ENCODE data around the gene RRAD. TPM values are rescaled to one million over a fixed set of nuclear protein-coding genes. Genes with fewer than 3 reads are reported as not detected.
"Not testable (repeated sequence)": the region's sequence is repeated elsewhere in the genome, so short reads cannot be mapped to it uniquely, and the experiment has no call there.

RRAD gene
- total RNA-seq, 1 experiment from 2014 or later, result not detected

DNA sequence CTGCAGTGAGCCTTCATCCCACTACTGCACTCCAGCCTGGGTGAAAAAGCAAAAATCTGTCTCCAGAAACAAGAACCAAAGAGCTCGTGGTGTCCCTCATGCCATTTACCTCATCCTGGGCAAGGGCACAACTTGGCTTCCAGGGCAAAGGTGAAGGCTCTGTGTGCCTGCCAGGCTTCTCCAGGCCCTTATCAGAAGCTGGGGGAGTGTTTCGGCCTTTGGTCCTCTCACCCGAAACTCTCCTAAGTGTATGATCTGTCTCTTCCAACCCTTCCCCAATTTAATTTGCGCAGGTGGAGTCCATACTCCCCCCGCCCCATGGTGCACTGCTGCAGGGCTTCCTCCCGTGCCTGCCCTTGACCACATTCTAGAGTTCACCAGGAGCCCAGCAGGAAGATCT lies 11.1 kb upstream of the RRAD start:
- in situ Hi-C loops (cut with HindIII; ENCODE audit: low sequenced_read_pairs), result no loop called here
- no peak for DNase-seq (ENCODE audit: low spot score)

DNA sequence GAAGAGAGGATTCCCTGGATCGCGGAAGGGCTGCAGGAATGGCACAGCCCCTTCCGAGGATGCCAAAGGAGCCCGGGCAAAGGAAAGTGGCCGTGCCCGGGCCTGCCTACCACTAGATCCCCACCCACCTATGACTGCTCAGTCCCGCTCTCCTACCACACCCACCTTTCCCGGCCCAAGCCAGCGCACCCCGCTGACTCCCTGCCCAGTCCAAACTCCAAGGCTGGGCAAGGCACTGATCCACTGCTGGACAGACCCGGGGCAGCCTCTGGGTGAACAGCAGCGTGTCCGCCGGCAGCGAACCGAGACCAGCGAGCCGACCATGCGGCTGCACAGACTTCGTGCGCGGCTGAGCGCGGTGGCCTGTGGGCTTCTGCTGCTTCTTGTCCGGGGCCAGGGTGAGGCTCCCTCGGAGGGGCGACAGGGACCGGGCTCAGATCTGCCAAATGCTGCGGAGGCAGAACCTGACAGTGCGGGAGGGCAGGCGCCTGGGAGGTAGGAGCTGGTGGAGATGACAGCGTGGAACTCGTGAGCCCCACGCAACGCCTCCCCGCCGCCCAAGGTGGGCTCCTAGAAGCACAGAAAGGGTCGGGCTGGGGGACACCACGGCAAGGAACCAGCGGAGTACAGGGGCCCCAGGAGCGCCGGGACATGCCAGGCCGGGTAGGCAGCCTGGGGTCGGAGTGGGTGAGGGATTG lies 10.1 kb upstream of the RRAD start, which contains the start of gene CES2:
Gene CES2, plus strand, starts transcription at position 203 of the 698 bp plus-strand sequence. Its CDS starts 120 bp downstream, at position 323.
- DNase-seq (ENCODE audit: low spot score), result peak; percentile 14
- in situ Hi-C loops (cut with HindIII; ENCODE audit: low sequenced_read_pairs), result no loop called here

GRCh38 chr16:66934839-66935313 lies 9.5 kb upstream of the RRAD start:
- in situ Hi-C loops (cut with HindIII; ENCODE audit: low sequenced_read_pairs); DNase-seq (ENCODE audit: low spot score): not testable (repeated sequence)

GRCh38 chr16:66934138-66934838 lies 9.0 kb upstream of the RRAD start, which contains the start of gene CIAO2B:
Gene CIAO2B, minus strand, starts transcription at chr16:66934402. Its CDS starts 38 bp downstream, at chr16:66934364.
- peak; percentile 82 for DNase-seq (ENCODE audit: low spot score)
- in situ Hi-C loops (cut with HindIII; ENCODE audit: low sequenced_read_pairs), result no loop called here

- DNase-seq (ENCODE audit: low spot score), result no peak
- in situ Hi-C loops (cut with HindIII; ENCODE audit: low sequenced_read_pairs), result no loop called here
These were observed 8.4 kb upstream of the RRAD start for GRCh38 chr16:66933776-66934137.

GRCh38 chr16:66932076-66932475 lies 6.7 kb upstream of the RRAD start:
- in situ Hi-C loops (cut with HindIII; ENCODE audit: low sequenced_read_pairs), result no loop called here
- no peak for DNase-seq (ENCODE audit: low spot score)

DNA sequence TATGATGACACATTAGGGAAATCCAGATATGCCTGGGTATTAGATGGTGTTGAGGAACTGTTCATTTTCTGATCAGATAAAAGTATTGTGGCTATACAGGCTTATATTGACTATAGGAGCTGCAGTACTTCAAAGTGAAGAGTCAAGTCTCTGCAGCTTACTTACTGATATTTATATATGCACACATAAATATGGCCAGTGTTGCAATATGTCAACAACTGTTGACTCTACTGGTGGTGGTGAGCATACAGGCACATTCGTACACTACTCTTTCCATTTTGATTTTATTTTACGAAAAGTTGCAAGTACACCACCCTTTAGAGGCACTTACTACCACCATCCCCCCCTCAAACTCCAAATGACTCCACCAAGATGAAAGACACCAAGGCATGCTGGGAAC lies 6.3 kb upstream of the RRAD start:
- in situ Hi-C loops (cut with HindIII; ENCODE audit: low sequenced_read_pairs), result no loop called here

GRCh38 chr16:66930189-66930588 lies 4.9 kb upstream of the RRAD start:
- in situ Hi-C loops (cut with HindIII; ENCODE audit: low sequenced_read_pairs), result no loop called here
- DNase-seq (ENCODE audit: low spot score), result no peak

More for the DNA sequence above, 6.3 kb upstream of the RRAD start:
- no peak for DNase-seq (ENCODE audit: low spot score)

- DNase-seq (ENCODE audit: low spot score), result peak; percentile 33
- in situ Hi-C loops (cut with HindIII; ENCODE audit: low sequenced_read_pairs), result no loop called here
These were observed 3.5 kb upstream of the RRAD start for GRCh38 chr16:66928702-66929388.

DNA sequence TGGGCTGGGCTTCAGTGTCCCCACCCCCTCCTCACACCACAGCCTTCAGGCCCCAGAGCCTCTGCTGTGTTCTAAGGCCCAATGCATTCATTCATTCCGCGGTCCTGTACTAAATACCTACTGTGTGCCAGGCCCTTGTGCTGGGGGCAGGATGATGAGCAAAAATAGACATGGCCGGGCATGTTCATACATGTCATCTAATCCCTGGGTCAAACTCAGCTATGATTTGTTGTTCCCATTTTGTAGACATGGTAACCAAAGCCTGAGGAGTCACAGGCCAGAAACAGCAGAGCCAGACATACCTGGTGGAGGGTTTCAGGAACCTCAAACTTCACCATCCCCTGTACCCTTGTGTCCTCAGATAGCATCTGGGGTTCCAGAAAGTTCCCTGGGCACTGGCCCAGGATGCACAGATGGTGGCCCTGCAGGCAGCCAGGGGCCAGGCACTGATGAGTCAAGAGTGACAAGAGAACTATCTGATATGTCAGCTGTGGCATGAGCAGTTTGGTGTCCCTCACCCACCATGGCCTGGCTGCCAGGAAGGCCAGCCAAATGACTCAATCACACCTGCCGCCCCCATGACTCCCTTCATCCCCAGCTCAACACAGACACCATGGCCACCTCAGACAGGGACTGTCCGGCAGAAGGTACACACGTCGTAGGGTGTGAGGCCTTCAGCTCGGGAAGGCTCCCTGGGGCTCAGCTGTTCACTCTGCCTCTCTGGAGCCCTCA lies 2.7 kb upstream of the RRAD start:
- DNase-seq (ENCODE audit: low spot score), result peak; percentile 42
- in situ Hi-C loops (cut with HindIII; ENCODE audit: low sequenced_read_pairs), result no loop called here

GRCh38 chr16:66926961-66927436 lies 1.7 kb upstream of the RRAD start:
- DNase-seq (ENCODE audit: low spot score), result no peak
- in situ Hi-C loops (cut with HindIII; ENCODE audit: low sequenced_read_pairs), result no loop called here

- peak; percentile 34 for DNase-seq (ENCODE audit: low spot score)
- in situ Hi-C loops (cut with HindIII; ENCODE audit: low sequenced_read_pairs), result no loop called here
These were observed 1.0 kb upstream of the RRAD start for GRCh38 chr16:66926171-66926947.

DNA sequence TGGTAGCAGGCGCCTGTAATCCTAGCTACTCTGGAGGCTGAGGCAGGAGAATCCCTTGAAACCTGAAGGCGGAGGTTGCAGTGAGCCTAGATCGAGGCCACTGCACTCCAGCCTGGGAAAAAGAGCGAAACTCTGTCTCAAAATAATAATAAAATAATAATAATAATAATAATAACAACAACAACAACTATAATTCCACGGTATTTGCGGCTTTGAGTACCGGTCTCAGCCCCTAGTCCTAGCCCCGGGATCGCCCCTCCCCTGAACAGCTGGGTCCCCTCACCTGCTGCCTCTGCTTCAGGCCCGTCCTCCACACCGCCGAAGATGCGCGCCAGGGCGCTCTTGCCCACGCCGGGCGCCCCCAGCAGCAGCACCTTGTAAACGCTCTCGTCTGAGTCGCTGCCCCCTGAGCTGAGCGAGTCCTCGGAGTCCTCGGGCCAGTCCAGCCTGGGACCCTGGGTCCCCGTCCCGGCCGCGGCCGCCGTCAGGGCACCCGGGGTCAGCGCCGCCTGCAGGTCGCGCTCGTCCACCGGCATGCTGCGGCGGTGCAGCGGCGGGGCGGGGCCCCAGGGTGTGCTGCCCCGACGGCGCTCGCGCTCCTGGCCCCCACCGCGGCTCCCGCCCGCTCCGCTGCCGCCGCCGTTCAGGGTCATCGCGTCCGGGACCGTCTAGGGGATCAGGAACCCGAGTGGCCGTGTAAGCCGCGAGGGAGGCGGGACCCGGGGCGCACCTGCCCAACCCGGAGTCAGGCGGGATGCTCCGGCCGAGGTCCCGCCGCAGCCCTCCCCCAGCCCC lies 611 bp downstream of the RRAD start:
- in situ Hi-C loops (cut with HindIII; ENCODE audit: low sequenced_read_pairs), result no loop called here
- no peak for DNase-seq (ENCODE audit: low spot score)

- in situ Hi-C loops (cut with HindIII; ENCODE audit: low sequenced_read_pairs), result no loop called here
- DNase-seq (ENCODE audit: low spot score), result peak; percentile 26
These were observed 1.5 kb downstream of the RRAD start for GRCh38 chr16:66923866-66924265.

DNA sequence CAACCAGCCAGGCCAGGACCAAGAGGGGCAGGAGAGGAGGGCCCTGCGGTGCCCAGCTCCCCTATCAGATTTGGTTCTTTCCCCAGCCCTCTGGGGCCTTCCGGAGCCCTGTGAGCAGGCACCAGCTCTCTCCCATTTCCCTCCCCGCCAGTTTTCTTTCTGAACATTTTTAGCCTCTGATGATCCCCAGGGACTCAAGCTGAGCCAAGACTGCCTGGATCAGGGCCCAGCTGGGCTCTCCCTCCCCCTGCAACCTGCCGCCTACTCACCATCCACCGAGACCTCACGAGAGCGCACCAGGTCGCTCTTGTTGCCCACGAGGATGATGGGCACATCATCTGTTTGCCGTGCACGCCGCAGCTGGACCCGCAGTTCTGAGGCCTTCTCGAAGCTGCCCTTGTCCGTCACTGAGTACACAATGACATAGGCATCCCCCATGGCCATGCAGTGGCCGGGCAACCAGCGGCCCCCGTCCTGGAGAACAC lies 2.0 kb downstream of the RRAD start:
- in situ Hi-C loops (cut with HindIII; ENCODE audit: low sequenced_read_pairs), result no loop called here
- DNase-seq (ENCODE audit: low spot score), result peak; percentile 63

GRCh38 chr16:66921729-66922450 lies 3.4 kb downstream of the RRAD start:
- in situ Hi-C loops (cut with HindIII; ENCODE audit: low sequenced_read_pairs), result no loop called here
- no peak for DNase-seq (ENCODE audit: low spot score)

Data from G401 (cell line).